ENCODE measurements around the gene RIOK1.

The RIOK1 gene

GRCh38 chr6:7446619-7447325 lies 57.2 kb downstream of the RIOK1 start:
- TF ChIP-seq CTCF (IDR thresholded peaks at IDR 0.05; ENCODE audit: insufficient read depth, low read length, poor library complexity, severe bottlenecking) = no peak
- H3K4me3 ChIP-seq (replicated peaks; ENCODE audit: low read depth, low read length) = no peak overlapping the region
- no peak for DNase-seq (ENCODE audit: extremely low read depth, insufficient read length)
- no peaks in the 10 kb centered on the region for H3K36me3 ChIP-seq (ENCODE audit: control insufficient read depth, insufficient read depth, low read length)
- H3K27me3 ChIP-seq (replicated peaks; ENCODE audit: control insufficient read depth, insufficient read depth, low read length) = no peaks in the 10 kb centered on the region

- DNase-seq (ENCODE audit: extremely low read depth, insufficient read length) = no peak
- no peak overlapping the region for H3K4me3 ChIP-seq (replicated peaks; ENCODE audit: low read depth, low read length)
- no peak for TF ChIP-seq CTCF (IDR thresholded peaks at IDR 0.05; ENCODE audit: insufficient read depth, low read length, poor library complexity, severe bottlenecking)
These were observed 58.6 kb downstream of the RIOK1 start for GRCh38 chr6:7448232-7448631.

GRCh38 chr6:7449018-7449417 lies 59.4 kb downstream of the RIOK1 start:
- DNase-seq (ENCODE audit: extremely low read depth, insufficient read length) = no peak
- TF ChIP-seq CTCF (IDR thresholded peaks at IDR 0.05; ENCODE audit: insufficient read depth, low read length, poor library complexity, severe bottlenecking) = no peak
- Histone ChIP-seq H3K27me3 (replicated peaks; ENCODE audit: control insufficient read depth, insufficient read depth, low read length) (no peaks in the 10 kb centered on the region), H3K4me3 (replicated peaks; ENCODE audit: low read depth, low read length) (no peak overlapping the region), H3K36me3 (ENCODE audit: control insufficient read depth, insufficient read depth, low read length) (no peaks in the 10 kb centered on the region)

More at GRCh38 chr6:7448232-7448631, 58.6 kb downstream of the RIOK1 start:
- Histone ChIP-seq H3K27me3 (replicated peaks; ENCODE audit: control insufficient read depth, insufficient read depth, low read length) (no peaks in the 10 kb centered on the region), H3K36me3 (ENCODE audit: control insufficient read depth, insufficient read depth, low read length) (no peaks in the 10 kb centered on the region)

GRCh38 chr6:7451326-7451725 lies 61.7 kb downstream of the RIOK1 start:
- no peak for DNase-seq (ENCODE audit: extremely low read depth, insufficient read length)
- H3K4me3 ChIP-seq (replicated peaks; ENCODE audit: low read depth, low read length) = no peak overlapping the region
- H3K27me3 ChIP-seq (replicated peaks; ENCODE audit: control insufficient read depth, insufficient read depth, low read length) = no peaks in the 10 kb centered on the region
- TF ChIP-seq CTCF (IDR thresholded peaks at IDR 0.05; ENCODE audit: insufficient read depth, low read length, poor library complexity, severe bottlenecking) = no peak
- no peaks in the 10 kb centered on the region for H3K36me3 ChIP-seq (ENCODE audit: control insufficient read depth, insufficient read depth, low read length)

GRCh38 chr6:7452898-7453297 lies 63.3 kb downstream of the RIOK1 start:
- no peaks in the 10 kb centered on the region for H3K36me3 ChIP-seq (ENCODE audit: control insufficient read depth, insufficient read depth, low read length)
- no peak for DNase-seq (ENCODE audit: extremely low read depth, insufficient read length)
- no peaks in the 10 kb centered on the region for H3K27me3 ChIP-seq (replicated peaks; ENCODE audit: control insufficient read depth, insufficient read depth, low read length)
- H3K4me3 ChIP-seq (replicated peaks; ENCODE audit: low read depth, low read length) = no peak overlapping the region
- TF ChIP-seq CTCF (IDR thresholded peaks at IDR 0.05; ENCODE audit: insufficient read depth, low read length, poor library complexity, severe bottlenecking) = no peak

All from GM06990 (cell line).